A549 treated with Mapracorat at 1 μM for 4 hours (cell line): Measurements from ENCODE around the gene PLXNB2. TPM values are rescaled to one million over a fixed set of nuclear protein-coding genes. Genes with fewer than 3 reads are reported as not detected.

ENCODE experiments used
- total RNA-seq: library from RNA; stranded (reverse); fragments of 200-300 nt; extraction: Qiagen RNA extraction; gene quantifications from 5 replicates; pipeline ENCODE4 v1.2.3, GENCODE V29; 2022

Gene PLXNB2, protein sequence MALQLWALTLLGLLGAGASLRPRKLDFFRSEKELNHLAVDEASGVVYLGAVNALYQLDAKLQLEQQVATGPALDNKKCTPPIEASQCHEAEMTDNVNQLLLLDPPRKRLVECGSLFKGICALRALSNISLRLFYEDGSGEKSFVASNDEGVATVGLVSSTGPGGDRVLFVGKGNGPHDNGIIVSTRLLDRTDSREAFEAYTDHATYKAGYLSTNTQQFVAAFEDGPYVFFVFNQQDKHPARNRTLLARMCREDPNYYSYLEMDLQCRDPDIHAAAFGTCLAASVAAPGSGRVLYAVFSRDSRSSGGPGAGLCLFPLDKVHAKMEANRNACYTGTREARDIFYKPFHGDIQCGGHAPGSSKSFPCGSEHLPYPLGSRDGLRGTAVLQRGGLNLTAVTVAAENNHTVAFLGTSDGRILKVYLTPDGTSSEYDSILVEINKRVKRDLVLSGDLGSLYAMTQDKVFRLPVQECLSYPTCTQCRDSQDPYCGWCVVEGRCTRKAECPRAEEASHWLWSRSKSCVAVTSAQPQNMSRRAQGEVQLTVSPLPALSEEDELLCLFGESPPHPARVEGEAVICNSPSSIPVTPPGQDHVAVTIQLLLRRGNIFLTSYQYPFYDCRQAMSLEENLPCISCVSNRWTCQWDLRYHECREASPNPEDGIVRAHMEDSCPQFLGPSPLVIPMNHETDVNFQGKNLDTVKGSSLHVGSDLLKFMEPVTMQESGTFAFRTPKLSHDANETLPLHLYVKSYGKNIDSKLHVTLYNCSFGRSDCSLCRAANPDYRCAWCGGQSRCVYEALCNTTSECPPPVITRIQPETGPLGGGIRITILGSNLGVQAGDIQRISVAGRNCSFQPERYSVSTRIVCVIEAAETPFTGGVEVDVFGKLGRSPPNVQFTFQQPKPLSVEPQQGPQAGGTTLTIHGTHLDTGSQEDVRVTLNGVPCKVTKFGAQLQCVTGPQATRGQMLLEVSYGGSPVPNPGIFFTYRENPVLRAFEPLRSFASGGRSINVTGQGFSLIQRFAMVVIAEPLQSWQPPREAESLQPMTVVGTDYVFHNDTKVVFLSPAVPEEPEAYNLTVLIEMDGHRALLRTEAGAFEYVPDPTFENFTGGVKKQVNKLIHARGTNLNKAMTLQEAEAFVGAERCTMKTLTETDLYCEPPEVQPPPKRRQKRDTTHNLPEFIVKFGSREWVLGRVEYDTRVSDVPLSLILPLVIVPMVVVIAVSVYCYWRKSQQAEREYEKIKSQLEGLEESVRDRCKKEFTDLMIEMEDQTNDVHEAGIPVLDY (N-terminal part only)
- total RNA-seq = 86.0 to 120 TPM (median 115 TPM) in 5 replicates

DNA sequence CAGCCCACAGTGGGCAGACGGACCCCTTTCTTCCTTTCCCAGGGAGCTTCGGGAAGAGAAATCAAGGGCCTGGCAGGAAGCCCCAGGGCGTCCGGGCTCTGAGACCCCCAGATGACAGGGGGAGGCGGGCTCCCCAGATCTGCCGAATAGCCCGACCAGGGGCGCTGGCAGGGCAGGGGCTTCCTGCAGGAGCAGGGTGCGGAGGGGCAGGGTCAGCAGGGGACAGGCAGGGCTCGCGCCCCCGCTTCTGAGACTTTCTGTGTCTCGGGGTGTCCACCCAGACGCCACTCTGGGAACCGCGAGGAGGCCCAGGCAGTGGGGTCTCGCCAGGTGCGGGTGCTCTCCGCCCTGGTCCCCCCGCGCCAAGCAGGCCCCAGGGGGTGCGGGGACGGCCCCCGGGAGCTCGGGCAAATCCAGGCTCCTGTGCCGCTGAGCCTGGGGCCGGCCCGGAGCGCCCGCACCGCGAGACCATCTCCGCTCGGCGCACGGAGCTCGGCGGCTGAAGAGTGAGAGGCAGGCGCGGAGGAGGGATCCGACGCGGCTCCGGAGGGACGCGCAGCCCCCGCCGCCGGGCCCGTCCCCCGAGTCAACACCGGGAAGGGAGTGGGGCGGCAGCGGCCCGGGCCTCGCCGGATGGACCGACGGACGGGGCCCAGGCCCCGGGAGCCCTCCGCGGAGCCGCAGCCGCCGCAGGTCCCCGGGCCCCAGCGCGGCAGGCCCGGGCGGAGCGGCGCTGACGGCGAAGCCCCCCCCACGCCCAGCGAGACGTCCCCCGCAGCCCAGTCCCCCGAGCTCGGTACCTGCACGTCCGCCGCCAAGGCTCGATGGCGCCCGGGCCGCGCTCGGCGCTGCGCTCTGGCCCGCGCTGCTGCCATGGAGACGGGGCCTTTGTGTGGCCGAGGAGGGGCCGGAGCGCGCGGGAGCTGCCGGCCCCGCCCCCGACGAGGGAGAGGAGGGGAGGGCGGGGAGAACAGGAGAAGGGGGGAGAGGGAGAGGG lies at the start of gene PLXNB2:
PLXNB2 (minus strand) TSS at position 894 of the 997 bp plus-strand sequence. CDS start 17,062 bp downstream, outside the sequence.

DNA sequence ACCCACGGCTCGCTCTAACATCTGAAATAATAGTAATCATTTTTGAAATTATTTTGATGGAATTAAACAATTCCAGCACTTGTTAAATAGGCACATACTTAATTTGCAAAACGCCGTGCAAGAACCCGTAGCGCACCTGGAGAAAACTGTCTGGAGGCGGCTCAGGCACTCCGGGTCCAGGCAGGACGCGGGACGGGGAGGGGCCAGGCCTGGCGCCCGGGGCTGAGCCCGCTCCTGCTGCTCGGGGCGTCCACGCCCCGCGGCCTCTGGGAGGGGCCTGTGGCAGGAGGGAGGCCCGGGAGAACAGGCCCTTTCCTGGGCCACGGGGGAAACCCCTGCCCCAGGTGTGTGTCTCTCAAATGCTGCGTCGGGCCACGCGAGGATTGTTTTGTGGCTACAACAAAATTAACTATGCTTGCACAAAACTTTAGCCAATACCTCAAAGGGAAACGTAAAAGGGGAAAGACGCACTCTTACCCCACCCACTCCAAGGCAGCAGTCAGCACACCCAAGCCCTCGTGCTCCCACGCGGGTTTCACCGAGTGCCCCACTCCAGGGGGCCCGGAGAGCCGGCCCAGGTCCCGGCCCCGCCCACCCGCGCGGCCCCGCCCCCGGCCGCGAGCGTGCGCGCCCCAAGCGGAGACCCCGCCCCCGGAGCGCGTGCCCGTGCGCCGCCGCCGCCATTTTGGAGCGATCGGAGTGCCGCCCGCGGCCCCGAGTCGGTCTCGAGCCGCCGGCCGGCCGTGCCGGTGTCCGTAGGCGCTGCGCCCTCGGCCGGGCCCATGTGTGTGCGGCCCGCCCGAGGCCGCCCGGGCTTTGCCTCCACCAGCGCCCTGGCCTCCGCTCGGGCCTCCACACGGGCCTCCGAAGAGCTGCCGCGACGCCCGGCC lies 35.5 kb upstream of the PLXNB2 start, which contains the start of gene PPP6R2:
PPP6R2 (plus strand) TSS at position 677 of the 890 bp plus-strand sequence. CDS start 50,582 bp downstream, outside the sequence.

DNA sequence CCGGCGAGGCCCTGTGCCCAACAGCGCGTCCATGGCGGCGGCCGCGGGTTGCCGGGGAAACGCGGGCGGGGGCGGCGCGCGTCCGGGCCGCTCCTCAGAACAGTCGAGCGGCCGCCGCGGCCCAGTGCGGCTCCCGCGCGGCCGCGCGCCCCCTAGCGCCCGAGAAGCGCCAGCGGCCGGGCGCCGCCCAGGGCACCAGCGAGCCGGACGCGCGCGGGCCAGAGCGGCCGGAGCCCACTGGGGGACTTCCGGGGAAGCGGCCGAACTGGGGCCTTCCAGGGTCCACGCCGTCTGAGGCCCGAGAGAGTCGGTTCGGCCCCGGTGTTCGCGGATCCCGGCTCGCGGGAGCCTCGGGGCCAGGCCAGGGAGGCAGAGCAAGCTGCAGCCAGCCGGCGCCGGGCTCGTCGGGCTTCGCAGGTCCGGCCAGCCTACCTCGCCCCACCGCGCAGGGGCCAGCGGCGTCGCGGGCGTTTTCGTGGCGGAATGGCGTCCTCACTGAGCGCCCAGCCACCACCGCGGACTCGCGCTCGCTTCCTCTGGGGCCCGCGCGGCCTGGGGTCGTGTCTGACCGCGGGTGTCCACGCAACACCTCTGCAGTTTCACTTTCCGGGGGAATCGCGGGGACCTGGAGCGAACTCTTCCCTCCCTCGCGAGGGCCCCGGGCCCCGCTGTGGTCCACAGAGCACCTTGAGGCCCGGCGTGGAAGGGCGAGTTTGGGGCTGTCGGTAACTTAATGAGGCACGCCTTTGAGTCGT lies 19.7 kb upstream of the PLXNB2 start, which contains the start of gene DENND6B:
DENND6B (minus strand) TSS at position 57 of the 755 bp plus-strand sequence; CDS start at position 33, 24 bp downstream.

DNA sequence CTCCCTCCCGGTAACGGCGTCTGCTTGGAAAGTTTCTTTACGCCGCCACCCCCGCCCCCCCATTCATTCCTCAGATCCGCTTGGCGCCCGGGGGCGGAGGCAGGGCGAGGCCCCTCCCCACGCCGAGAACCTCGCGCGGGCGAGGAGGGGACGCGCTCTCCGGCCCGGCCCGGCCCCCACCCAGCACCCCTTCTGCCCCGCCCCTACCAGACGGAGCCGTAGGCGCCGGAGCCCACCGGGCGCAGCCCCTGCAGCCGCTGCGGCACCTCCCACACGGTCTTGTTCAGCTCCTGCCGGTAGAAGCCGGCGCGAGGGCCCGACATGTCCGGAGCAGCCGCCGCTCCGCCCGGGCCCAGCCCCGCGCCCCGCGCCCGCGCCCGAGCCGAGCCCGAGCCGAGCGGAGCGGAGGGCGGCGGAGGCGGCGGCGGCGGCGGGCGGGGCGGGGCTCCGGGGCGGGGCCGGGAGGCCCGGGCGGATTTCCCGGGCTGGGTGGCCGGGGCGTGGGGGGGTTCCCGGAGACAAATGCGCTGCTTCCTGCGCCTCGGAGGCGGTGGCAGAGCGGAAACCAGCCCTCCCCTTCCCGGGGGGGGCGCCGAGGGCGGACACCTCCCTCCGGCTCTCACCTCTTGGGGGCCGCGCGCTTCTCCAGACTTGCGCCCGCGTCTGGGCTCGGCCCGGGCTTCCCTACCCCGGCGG lies 37.3 kb downstream of the PLXNB2 start, which contains the start of gene MAPK11:
MAPK11 (minus strand) TSS at position 411 of the 696 bp plus-strand sequence; CDS start at position 323, 88 bp downstream.

DNA sequence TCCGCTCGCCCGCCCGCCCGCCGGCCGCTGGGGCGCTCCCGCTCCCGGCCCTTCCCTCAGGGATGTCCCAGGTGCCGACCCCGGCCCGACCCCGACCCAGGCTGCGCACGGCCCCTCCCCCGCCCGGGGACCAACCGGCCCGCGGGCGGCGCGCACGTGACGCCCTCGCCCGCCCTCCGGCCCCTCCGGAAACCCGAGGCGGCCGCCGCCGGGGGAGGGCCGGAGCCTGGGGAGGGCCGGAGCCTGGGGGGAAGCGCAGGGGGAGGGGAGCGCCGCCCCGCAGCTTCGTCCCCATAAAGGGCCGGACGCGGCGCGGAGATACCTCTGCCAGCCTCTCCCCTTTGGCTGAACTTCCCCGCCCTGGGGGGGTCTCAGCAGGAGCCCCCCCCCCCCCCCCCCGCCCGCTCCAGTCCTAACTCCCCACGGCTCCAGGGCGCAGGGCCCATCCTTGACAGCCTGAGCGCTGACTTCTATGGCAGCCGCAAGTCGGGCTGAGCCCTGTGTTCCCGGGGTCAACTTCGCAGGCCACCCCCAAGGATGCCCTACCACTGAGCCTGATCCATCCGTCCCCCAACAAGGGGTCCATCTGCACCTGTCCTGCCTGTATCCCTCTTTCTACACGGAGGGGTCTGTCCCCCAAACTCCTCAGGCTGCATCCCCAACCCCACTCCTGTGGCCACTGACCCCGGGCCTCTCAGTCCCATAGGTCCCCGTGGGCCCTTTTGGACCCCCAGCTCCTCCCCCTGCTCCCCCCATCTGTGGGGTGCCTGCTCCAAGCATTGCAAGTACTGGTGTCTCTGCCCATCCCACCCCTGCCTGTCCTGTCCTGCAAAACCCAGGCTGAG lies 45.6 kb downstream of the PLXNB2 start, which contains the start of gene MAPK12:
MAPK12 (minus strand) TSS at position 69 of the 845 bp plus-strand sequence. CDS start 174 bp downstream, outside the sequence.

DNA sequence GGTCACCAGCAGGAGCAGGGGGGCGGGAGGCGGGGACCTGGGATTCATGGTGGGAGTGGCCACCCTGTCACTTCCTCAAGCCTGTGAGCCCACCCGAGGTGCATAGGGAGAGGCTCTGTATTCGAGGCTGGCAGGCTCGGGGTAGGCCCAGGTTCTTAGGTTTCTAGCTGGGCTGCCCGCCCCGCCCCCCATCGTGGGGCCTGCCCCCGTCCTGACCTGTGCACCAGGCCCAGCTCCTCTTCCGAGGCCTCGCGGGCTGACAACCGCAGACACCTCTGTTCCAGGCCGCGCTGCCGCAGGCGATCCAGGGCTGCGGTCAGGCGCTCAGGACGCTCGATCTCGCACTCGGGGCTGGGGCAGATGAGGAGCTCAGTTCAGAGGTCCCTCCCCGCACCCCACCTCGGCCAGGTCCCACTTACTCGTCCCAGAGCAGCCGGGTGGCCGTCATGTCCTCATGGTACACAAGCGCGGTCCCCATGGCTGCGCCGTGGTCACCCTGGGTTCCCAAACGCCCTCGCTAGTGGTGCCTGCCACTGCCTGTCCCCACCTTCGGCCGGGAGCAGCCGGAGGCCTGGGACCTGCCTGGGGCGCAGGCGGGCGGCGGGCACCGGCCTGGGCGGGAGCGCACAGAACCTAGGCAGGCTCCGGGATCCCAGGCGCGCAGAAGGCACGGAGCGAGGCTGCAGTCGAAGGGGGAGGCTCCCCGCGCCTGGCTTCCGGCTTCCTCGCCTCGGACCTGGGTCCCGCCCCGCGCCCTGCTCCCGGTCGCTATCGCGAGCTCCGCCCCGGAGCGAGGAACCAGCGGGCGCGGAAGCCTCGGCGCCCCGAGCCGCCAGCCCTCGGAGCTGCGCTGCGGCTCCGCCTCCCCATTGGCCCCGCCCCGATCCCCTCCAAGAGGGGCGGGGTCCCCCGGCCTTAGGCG lies 56.6 kb downstream of the PLXNB2 start, which contains the start of gene HDAC10:
HDAC10 (minus strand) TSS at position 711 of the 922 bp plus-strand sequence; CDS start at position 478, 233 bp downstream.

DNA sequence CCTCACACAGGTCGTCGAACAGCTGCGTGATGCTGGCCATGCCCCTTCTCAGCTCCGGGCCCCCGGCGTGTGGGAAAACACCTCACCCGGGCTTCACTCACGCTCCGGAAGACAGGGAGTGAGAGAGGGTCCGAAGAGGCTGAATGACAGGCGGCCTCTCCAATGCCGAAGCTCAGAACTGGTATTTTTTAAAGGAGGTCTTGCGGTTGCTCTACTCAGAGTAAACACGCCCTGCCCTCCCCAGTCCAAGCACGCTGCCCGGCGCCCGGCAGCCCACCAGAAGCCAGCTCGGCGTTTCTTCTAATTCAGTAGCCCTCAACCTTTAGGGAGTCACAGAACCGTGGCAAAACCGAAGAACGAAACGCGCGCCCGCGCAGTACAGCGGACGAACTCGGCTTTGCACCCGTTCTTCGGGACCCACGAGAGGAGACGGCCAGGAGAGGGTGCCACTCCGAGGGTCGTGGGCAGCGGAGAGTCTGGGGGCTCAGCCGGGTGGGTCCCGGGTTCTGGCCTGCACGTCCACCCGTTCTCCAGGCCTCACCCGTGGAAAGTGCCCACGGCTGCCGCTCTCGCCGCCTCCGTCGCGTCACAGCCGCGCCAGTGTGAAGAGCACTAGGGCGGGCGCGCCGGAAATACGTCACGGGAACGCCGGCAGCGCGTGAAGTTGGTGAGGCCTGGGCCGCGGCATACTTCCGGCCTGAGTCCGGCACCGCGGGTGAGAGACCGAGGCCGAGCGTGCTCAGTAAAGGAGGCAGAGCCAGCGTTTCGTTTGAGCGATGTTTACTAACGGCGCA lies 62.8 kb downstream of the PLXNB2 start, which contains the start of gene TUBGCP6:
TUBGCP6 (minus strand) TSS at position 604 of the 794 bp plus-strand sequence; CDS start at position 40, 564 bp downstream.

Other genes with a start within 250 kb of the PLXNB2 start
- gene TTLL8, start 249.3 kb downstream of the PLXNB2 start, total RNA-seq = not detected in 5 replicates
- gene MLC1, start 222.2 kb downstream of the PLXNB2 start, total RNA-seq = not detected in 5 replicates
- not detected in 5 replicates for gene MOV10L1, start 217.6 kb downstream of the PLXNB2 start, total RNA-seq
- 5.1 to 7.0 TPM (median 6.5 TPM) in 5 replicates for gene PANX2, start 136.9 kb downstream of the PLXNB2 start, total RNA-seq
- 21.9 to 37.7 TPM (median 37.1 TPM) in 5 replicates for gene TRABD, start 121.7 kb downstream of the PLXNB2 start, total RNA-seq
- gene SELENOO, start 106.6 kb downstream of the PLXNB2 start, total RNA-seq = 12.3 to 20.5 TPM (median 20.0 TPM) in 5 replicates
- gene TUBGCP6, start 62.6 kb downstream of the PLXNB2 start, total RNA-seq = 6.1 to 12.0 TPM (median 11.0 TPM) in 5 replicates
- 6.5 to 14.1 TPM (median 12.6 TPM) in 5 replicates for gene HDAC10, start 56.4 kb downstream of the PLXNB2 start, total RNA-seq
- 17.2 to 30.4 TPM (median 25.2 TPM) in 5 replicates for gene MAPK12, start 46.0 kb downstream of the PLXNB2 start, total RNA-seq
- gene MAPK11, start 37.3 kb downstream of the PLXNB2 start, total RNA-seq = 5.2 to 7.7 TPM (median 7.0 TPM) in 5 replicates
- 2.4 to 5.1 TPM (median 2.7 TPM) in 5 replicates for gene DENND6B, start 19.4 kb upstream of the PLXNB2 start, total RNA-seq
- 9.1 to 14.9 TPM (median 12.3 TPM) in 5 replicates for gene PPP6R2, start 35.7 kb upstream of the PLXNB2 start, total RNA-seq
- gene SBF1, start 167.4 kb upstream of the PLXNB2 start, total RNA-seq = 16.7 to 25.8 TPM (median 24.6 TPM) in 5 replicates
- gene ADM2, start 173.9 kb upstream of the PLXNB2 start, total RNA-seq = 0.44 to 0.68 TPM (median 0.51 TPM) in 5 replicates
- gene MIOX, start 179.2 kb upstream of the PLXNB2 start, total RNA-seq = 0.11 TPM in 1 of 5 replicates, not detected in the others
- gene LMF2, start 200.1 kb upstream of the PLXNB2 start, total RNA-seq = 33.1 to 55.0 TPM (median 49.4 TPM) in 5 replicates
- gene NCAPH2, start 200.6 kb upstream of the PLXNB2 start, total RNA-seq = 30.2 to 41.7 TPM (median 38.7 TPM) in 5 replicates
- 3.8 to 10.3 TPM (median 5.2 TPM) in 5 replicates for gene SCO2, start 218.0 kb upstream of the PLXNB2 start, total RNA-seq
- 10.2 to 20.7 TPM (median 19.5 TPM) in 5 replicates for gene TYMP, start 222.4 kb upstream of the PLXNB2 start, total RNA-seq
- gene KLHDC7B, start 238.3 kb upstream of the PLXNB2 start, total RNA-seq = 0.03 TPM in 2 of 5 replicates, not detected in the others